Breast epithelium (tissue), 4 donors: ENCODE measurements around the gene CACNA2D3. TPM values are rescaled to one million over a fixed set of nuclear protein-coding genes. Genes with fewer than 3 reads are reported as not detected.

Experiments
- DNase-seq, 2 donors: peaks; one replicate each; pipeline ENCODE4 v3.0.0-alpha.2; 2019; ENCODE audit warnings: low spot score in 2 of 2
- H3K27ac ChIP-seq, 2 donors: fragments of 200-600 bp; sonication (generic) in 1 of 2; one replicate each; pipeline ENCODE4 v1.5.1; 2016 to 2019; ENCODE audit warnings: mild to moderate bottlenecking in 1 of 2
- H3K27me3 ChIP-seq, 2 donors: fragments of 200-600 bp; sonication (generic) in 1 of 2; one replicate each; pipeline versions ENCODE4 v1.5.1 to v1.6.0; 2017 to 2019; ENCODE audit warnings: control low read depth in 1 of 2, mild to moderate bottlenecking in 1 of 2
- H3K36me3 ChIP-seq: fragments of 200-600 bp; one replicate; pipeline ENCODE4 v1.5.1; 2019
- H3K4me1 ChIP-seq, 2 donors: fragments of 200-600 bp; sonication (generic); one replicate each; pipeline ENCODE4 v1.5.1; 2016 to 2019; ENCODE audit warnings: control low read depth in 1 of 2
- H3K4me3 ChIP-seq, 3 donors: fragments of 200-600 bp; sonication (generic); 1 replicate in 2 of 3; 2 replicates in 1 of 3; pipeline ENCODE4 v1.5.1; 2016 to 2019; ENCODE audit warnings: mild to moderate bottlenecking in 3 of 3, moderate library complexity in 2 of 3
- H3K9me3 ChIP-seq, 2 donors: fragments of 200-600 bp; sonication (generic) in 1 of 2; one replicate each; pipeline ENCODE4 v1.5.1; 2016 to 2019; ENCODE audit warnings: control low read depth in 1 of 2
- POLR2A ChIP-seq: fragments of 450-650 bp; IDR thresholded peaks from one replicate; pipeline ENCODE4 v1.6.1; 2016; ENCODE audit warnings: antibody characterized with exemption, mild to moderate bottlenecking, moderate library complexity
- POLR2AphosphoS5 ChIP-seq, 3 donors: sonication (generic); formaldehyde crosslinking; IDR thresholded peaks; one replicate each; pipeline ENCODE4 v1.6.1; 2017; ENCODE audit warnings: antibody characterized with exemption in 3 of 3
- intact Hi-C: fragments of 100-400 bp; cut with DNase I; formaldehyde crosslinking; loops from one replicate; pipeline ENCODE4 v1.15.1; 2023; ENCODE audit warnings: low total_unique reads
- total RNA-seq, 3 donors: library from RNA; depleted of rRNA; stranded (reverse); fragments of >200 nt; gene quantifications; one replicate each; pipeline ENCODE4 v1.1.0, GENCODE V29; 2016
- TF ChIP-seq, protein P1 (sequence below), 3 donors: fragments of 450-650 bp; IDR thresholded peaks; one replicate each; pipeline ENCODE4 v1.5.1; 2016 to 2017; ENCODE audit warnings: antibody characterized with exemption in 3 of 3, mild to moderate bottlenecking in 3 of 3, moderate library complexity in 3 of 3

Gene CACNA2D3
- total RNA-seq, 3 donors from 2014 or later = 0.59 to 3.4 (median 2.3) TPM

- no peaks in the 10 kb centered on the region for H3K27me3 ChIP-seq
- no peak for DNase-seq
- no peak overlapping the region for H3K27ac ChIP-seq
- TF ChIP-seq POLR2A (no peak), POLR2AphosphoS5 (IDR thresholded peaks at IDR 0.05) (no peak)
- TF ChIP-seq, protein P1, sequence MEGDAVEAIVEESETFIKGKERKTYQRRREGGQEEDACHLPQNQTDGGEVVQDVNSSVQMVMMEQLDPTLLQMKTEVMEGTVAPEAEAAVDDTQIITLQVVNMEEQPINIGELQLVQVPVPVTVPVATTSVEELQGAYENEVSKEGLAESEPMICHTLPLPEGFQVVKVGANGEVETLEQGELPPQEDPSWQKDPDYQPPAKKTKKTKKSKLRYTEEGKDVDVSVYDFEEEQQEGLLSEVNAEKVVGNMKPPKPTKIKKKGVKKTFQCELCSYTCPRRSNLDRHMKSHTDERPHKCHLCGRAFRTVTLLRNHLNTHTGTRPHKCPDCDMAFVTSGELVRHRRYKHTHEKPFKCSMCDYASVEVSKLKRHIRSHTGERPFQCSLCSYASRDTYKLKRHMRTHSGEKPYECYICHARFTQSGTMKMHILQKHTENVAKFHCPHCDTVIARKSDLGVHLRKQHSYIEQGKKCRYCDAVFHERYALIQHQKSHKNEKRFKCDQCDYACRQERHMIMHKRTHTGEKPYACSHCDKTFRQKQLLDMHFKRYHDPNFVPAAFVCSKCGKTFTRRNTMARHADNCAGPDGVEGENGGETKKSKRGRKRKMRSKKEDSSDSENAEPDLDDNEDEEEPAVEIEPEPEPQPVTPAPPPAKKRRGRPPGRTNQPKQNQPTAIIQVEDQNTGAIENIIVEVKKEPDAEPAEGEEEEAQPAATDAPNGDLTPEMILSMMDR (IDR thresholded peaks at IDR 0.05) = no peak
- H3K36me3 ChIP-seq = no peaks in the 10 kb centered on the region
- no peak overlapping the region for H3K4me3 ChIP-seq
- H3K4me1 ChIP-seq = no peaks in the 10 kb centered on the region
- no peaks in the 10 kb centered on the region for H3K9me3 ChIP-seq
- intact Hi-C loops = no loop called here
These were observed 670.8 kb downstream of the CACNA2D3 start for GRCh38 chr3:54793171-54793570.

- Histone ChIP-seq H3K36me3 (no peaks in the 10 kb centered on the region), H3K4me3 (no peak overlapping the region), H3K9me3 (no peaks in the 10 kb centered on the region), H3K27ac (no peak overlapping the region), H3K4me1 (no peaks in the 10 kb centered on the region), H3K27me3 (no peaks in the 10 kb centered on the region)
- intact Hi-C loops = no loop called here
- TF ChIP-seq, protein P1 (IDR thresholded peaks at IDR 0.05) = no peak
- TF ChIP-seq POLR2A = no peak
- TF ChIP-seq POLR2AphosphoS5 (IDR thresholded peaks at IDR 0.05) = no peak
- DNase-seq = no peak
These were observed 674.8 kb downstream of the CACNA2D3 start for GRCh38 chr3:54797111-54797510.

DNA sequence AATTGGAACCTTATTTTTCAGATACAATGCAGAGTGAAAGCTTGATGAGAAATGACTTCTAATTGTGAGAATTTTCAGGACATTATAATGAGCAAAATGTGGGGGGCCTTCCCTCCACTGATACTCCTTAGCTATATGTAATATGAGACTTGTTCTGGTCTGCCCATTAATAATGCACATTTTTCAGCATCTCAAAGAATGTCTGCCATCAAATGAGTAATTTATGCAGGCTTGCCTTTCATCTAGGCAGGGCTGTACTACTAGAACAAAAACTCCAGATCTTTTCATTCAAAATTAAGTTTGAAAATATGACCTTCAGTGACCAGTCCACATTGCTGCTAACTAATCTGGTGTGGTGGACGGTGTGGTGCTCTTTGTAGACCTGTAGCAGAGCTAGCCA, 678.1 kb downstream of the CACNA2D3 start:
- no peak overlapping the region for H3K27ac ChIP-seq
- H3K4me1 ChIP-seq = no peaks in the 10 kb centered on the region
- H3K9me3 ChIP-seq = no peaks in the 10 kb centered on the region
- H3K27me3 ChIP-seq = no peaks in the 10 kb centered on the region
- H3K36me3 ChIP-seq = no peaks in the 10 kb centered on the region
- DNase-seq = no peak
- TF ChIP-seq, protein P1 (IDR thresholded peaks at IDR 0.05) = no peak
- TF ChIP-seq POLR2A (no peak), POLR2AphosphoS5 (IDR thresholded peaks at IDR 0.05) (no peak)
- no peak overlapping the region for H3K4me3 ChIP-seq
- intact Hi-C loops = no loop called here

- no peak for TF ChIP-seq POLR2A
- TF ChIP-seq POLR2AphosphoS5 (IDR thresholded peaks at IDR 0.05) = no peak
- TF ChIP-seq, protein P1 (IDR thresholded peaks at IDR 0.05) = no peak
- H3K4me1 ChIP-seq = no peaks in the 10 kb centered on the region
- H3K27me3 ChIP-seq = no peaks in the 10 kb centered on the region
- H3K36me3 ChIP-seq = no peaks in the 10 kb centered on the region
- intact Hi-C loops = no loop called here
- H3K27ac ChIP-seq = no peak overlapping the region
- H3K9me3 ChIP-seq = no peaks in the 10 kb centered on the region
- DNase-seq = no peak
- H3K4me3 ChIP-seq = no peak overlapping the region
These were observed 679.6 kb downstream of the CACNA2D3 start for GRCh38 chr3:54801977-54802376.

DNA sequence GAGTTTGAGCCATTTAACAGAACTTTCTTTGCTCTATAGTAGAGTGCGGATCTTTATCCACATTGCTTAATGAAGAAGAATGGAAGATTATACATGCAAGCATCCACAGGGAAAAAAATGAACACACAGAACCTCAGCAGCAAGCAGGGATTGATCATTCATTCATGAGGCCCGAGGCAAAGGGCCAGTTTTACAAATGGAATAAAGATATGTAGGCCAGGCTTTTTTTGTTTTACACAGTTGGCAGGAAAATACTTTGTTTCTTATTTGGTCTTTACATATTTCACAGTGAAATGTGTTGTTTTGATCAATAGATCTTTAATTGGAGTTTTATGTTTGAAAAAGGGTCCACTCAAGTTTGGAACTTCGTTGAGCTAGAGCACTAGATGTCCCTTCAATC, 688.0 kb downstream of the CACNA2D3 start:
- H3K27me3 ChIP-seq = no peaks in the 10 kb centered on the region
- no peaks in the 10 kb centered on the region for H3K9me3 ChIP-seq
- TF ChIP-seq POLR2A (no peak), POLR2AphosphoS5 (IDR thresholded peaks at IDR 0.05) (no peak)
- TF ChIP-seq, protein P1 (IDR thresholded peaks at IDR 0.05) = no peak
- intact Hi-C loops = no loop called here
- H3K4me3 ChIP-seq = no peak overlapping the region
- H3K4me1 ChIP-seq = no peaks in the 10 kb centered on the region
- H3K36me3 ChIP-seq = no peaks in the 10 kb centered on the region
- DNase-seq = no peak
- H3K27ac ChIP-seq = no peak overlapping the region
